Activated CD4-positive, alpha-beta T cell treated with anti-CD3 and anti-CD28 coated beads for 36 hours (primary cell): ENCODE results near the gene TBL2. TPM values are rescaled to one million over a fixed set of nuclear protein-coding genes. Genes with fewer than 3 reads are reported as not detected.
A peak's percentile ranks its signal among the peaks of the same experiment; 100 is the strongest.
"Not testable (repeated sequence)": the region's sequence is repeated elsewhere in the genome, so short reads cannot be mapped to it uniquely, and the experiment has no call there.

Experiments
- ATAC-seq: fragments of 200-7000 bp; cut with Tn5 transposase; one replicate; pipeline ENCODE4 v1.10.0; 2021; ENCODE audit warnings: mild to moderate bottlenecking, moderate library complexity
- CTCF ChIA-PET: fragments of 350-600 bp; sonication (Branson Sonifier 250); formaldehyde crosslinking; loops from one replicate; lab custom pipeline; 2021; ENCODE audit warnings: antibody characterized with exemption; lab: Charles Lee
- POLR2A ChIA-PET: fragments of 350-600 bp; sonication (Branson Sonifier 250); formaldehyde crosslinking; loops from one replicate; lab custom pipeline; 2021; ENCODE audit warnings: antibody characterized with exemption, inconsistent platforms; lab: Charles Lee
- DNase-seq: peaks from one replicate; pipeline ENCODE4 v3.0.0-alpha.2; 2020
- H3K27ac Mint-ChIP-seq: one replicate; pipeline ENCODE4 v1.8.0; 2021; ENCODE audit warnings: mixed read lengths
- H3K27me3 Mint-ChIP-seq: one replicate; pipeline ENCODE4 v1.8.0; 2021; ENCODE audit warnings: mixed read lengths
- H3K36me3 Mint-ChIP-seq: one replicate; pipeline ENCODE4 v1.8.0; 2021; ENCODE audit warnings: low read depth, mixed read lengths
- H3K4me1 Mint-ChIP-seq: one replicate; pipeline ENCODE4 v1.8.0; 2021; ENCODE audit warnings: mixed read lengths
- H3K4me3 Mint-ChIP-seq: one replicate; pipeline ENCODE4 v1.8.0; 2021; ENCODE audit warnings: mild to moderate bottlenecking, moderate library complexity, mixed read lengths
- H3K9me3 Mint-ChIP-seq: one replicate; pipeline ENCODE4 v1.8.0; 2021; ENCODE audit warnings: low read depth, mixed read lengths
- intact Hi-C, 2 experiments: fragments of 100-400 bp; cut with DNase I in 1 of 2; cut with micrococcal nuclease in 1 of 2; formaldehyde crosslinking; loops; one replicate each; pipeline versions ENCODE4 v1.14.2 to v1.15.1; 2022 to 2024; cut with DNase I, micrococcal nuclease
- total RNA-seq, 2 experiments: library from RNA; stranded (reverse); gene quantifications; one replicate each; pipeline ENCODE4 v1.2.3, GENCODE V29; 2021

TBL2 gene
- total RNA-seq, 2 experiments from 2014 or later = 30.6 to 34.7 TPM

GRCh38 chr7:73585196-73585595, 6.8 kb upstream of the TBL2 start:
- Mint-ChIP-seq H3K4me3 (no peak overlapping the region), H3K27me3 (no peaks in the 10 kb centered on the region), H3K36me3 (no peaks in the 10 kb centered on the region), H3K4me1 (peaks cover 11% of the 10 kb centered on the region), H3K27ac (no peak overlapping the region), H3K9me3 (no peaks in the 10 kb centered on the region)
- POLR2A ChIA-PET = interaction anchor here (0.6 kb wide), 2 partner anchors 8 to 9 kb away, joined by 3 to 6 read pairs; no protein-coding TSS in a partner anchor
- no peak for DNase-seq
- CTCF ChIA-PET = interaction anchor here (0.8 to 1.1 kb wide), 2 partner anchors 29 to 140 kb away, joined by 3 to 4 read pairs; no protein-coding TSS in a partner anchor
- ATAC-seq = no peak
- intact Hi-C loops = no loop called here

GRCh38 chr7:73582664-73583202, 4.4 kb upstream of the TBL2 start:
- Mint-ChIP-seq H3K36me3 (peaks cover 2% of the 10 kb centered on the region), H3K27me3 (no peaks in the 10 kb centered on the region), H3K4me3 (no peak overlapping the region), H3K9me3 (no peaks in the 10 kb centered on the region), H3K27ac (no peak overlapping the region), H3K4me1 (peaks cover 15% of the 10 kb centered on the region)
- CTCF ChIA-PET = interaction anchor here (0.7 to 1.5 kb wide), 3 partner anchors 16 to 146 kb away, joined by 3 to 7 read pairs (median 5); no protein-coding TSS in a partner anchor
- no peak for DNase-seq
- POLR2A ChIA-PET = interaction anchor here (0.7 kb wide), 1 partner anchor 151 kb away, joined by 4 read pairs; no protein-coding TSS in a partner anchor
- no peak for ATAC-seq
- intact Hi-C loops = no loop called here

- H3K9me3 Mint-ChIP-seq, DNase-seq, H3K4me3 Mint-ChIP-seq, ATAC-seq, H3K27ac Mint-ChIP-seq, POLR2A ChIA-PET, H3K27me3 Mint-ChIP-seq, intact Hi-C loops: not testable (repeated sequence)
- CTCF ChIA-PET = interaction anchor here (0.6 kb wide), 1 partner anchor 12 kb away, joined by 3 read pairs; no protein-coding TSS in a partner anchor
- Mint-ChIP-seq H3K36me3 (peaks cover 13% of the 10 kb centered on the region), H3K4me1 (peaks cover 26% of the 10 kb centered on the region)
These were observed 2.6 kb upstream of the TBL2 start for GRCh38 chr7:73581006-73581405.

DNA sequence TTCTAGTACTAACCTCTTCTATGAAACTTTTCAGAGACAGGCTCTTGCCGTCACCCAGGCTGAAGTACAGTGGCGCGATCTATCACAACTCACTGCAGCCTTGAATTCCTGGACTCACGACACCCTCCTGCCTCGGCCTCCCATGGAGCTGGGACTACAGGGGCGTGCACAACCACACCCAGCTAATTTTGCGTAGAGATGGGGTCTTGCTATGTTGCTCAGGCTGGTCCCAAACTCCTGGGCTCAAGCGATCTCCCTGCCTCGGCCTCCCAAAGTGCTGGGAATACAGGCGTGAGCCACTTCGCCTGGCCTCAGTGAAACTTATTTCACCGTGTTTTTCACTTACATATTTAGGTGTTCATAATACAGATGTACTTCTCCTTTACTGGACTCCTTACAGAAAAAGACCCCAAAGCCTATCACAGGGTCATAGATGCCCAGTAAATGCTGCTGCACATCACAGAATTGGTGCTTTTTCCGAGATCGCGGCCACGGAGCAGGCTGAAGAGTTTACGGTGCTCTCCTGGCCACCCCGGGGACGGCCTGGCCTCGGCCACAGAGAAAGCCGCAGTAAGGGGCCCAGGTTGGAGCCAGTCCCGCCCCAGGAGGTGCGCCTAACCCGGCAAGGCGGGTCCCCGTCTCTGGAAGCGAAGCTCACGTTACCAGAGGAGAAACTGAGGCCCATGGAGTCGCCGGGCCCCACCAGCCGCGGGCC, 595 bp downstream of the TBL2 start:
- intact Hi-C loops = loop anchor here (1.0 to 5.0 kb wide), 14 partner anchors 20 to 749 kb away; partner anchors contain the start of genes ABHD11 (in 2 of the 2), BAZ1B (in 2 of the 2), BCL7B (in 2 of the 2) and VPS37D (in 2 of the 2)
- peak overlapping the region; percentile 67 for H3K27ac Mint-ChIP-seq
- H3K27me3 Mint-ChIP-seq = no peaks in the 10 kb centered on the region
- peaks cover 26% of the 10 kb centered on the region for H3K36me3 Mint-ChIP-seq
- no peaks in the 10 kb centered on the region for H3K9me3 Mint-ChIP-seq
- POLR2A ChIA-PET = interaction anchor here (1.0 kb wide), 3 partner anchors 18 to 161 kb away, joined by 5 to 6 read pairs (median 6); partner anchors contain the start of genes ABHD11 and BAZ1B
- peak overlapping the region; percentile 98 for H3K4me3 Mint-ChIP-seq
- CTCF ChIA-PET = interaction anchor here (1.0 to 1.2 kb wide), 2 partner anchors 18 to 157 kb away, joined by 3 to 4 read pairs; no protein-coding TSS in a partner anchor
- H3K4me1 Mint-ChIP-seq = peaks cover 26% of the 10 kb centered on the region
- DNase-seq = no peak
- ATAC-seq = peak; percentile 1

- Mint-ChIP-seq H3K4me1 (peaks cover 13% of the 10 kb centered on the region), H3K27ac (no peak overlapping the region), H3K36me3 (peaks cover 58% of the 10 kb centered on the region), H3K9me3 (no peaks in the 10 kb centered on the region), H3K4me3 (no peak overlapping the region), H3K27me3 (no peaks in the 10 kb centered on the region)
- ChIA-PET CTCF (no interaction called here), POLR2A (no interaction called here)
- intact Hi-C loops = no loop called here
- DNase-seq (no peak), ATAC-seq (no peak)
These were observed 4.6 kb downstream of the TBL2 start for GRCh38 chr7:73573791-73574190.

DNA sequence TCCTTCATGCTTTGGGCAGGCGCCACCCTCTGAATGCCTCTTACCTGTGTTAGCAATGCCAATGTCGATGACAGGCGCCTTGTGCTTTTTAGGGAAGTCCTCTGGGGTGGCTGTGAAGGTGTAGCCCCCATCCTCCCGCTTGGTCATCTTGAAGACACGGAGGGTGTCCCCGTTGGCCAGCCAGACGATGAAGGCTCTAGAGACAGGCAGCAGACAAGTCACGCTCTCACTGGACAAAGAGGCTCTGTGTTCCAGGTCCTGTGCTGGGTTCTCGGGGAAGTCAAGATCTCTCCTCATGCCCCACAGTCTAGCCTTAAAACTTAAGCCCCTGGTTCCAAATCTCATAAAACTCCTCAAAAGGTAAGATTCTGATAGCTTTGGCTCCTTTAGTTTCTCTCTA, 5.1 kb downstream of the TBL2 start:
- intact Hi-C loops = no loop called here
- ATAC-seq = no peak
- ChIA-PET CTCF (no interaction called here), POLR2A (no interaction called here)
- DNase-seq = no peak
- Mint-ChIP-seq H3K27me3 (no peaks in the 10 kb centered on the region), H3K36me3 (peaks cover 57% of the 10 kb centered on the region), H3K4me3 (no peak overlapping the region), H3K9me3 (no peaks in the 10 kb centered on the region), H3K27ac (no peak overlapping the region), H3K4me1 (peaks cover 12% of the 10 kb centered on the region)

DNA sequence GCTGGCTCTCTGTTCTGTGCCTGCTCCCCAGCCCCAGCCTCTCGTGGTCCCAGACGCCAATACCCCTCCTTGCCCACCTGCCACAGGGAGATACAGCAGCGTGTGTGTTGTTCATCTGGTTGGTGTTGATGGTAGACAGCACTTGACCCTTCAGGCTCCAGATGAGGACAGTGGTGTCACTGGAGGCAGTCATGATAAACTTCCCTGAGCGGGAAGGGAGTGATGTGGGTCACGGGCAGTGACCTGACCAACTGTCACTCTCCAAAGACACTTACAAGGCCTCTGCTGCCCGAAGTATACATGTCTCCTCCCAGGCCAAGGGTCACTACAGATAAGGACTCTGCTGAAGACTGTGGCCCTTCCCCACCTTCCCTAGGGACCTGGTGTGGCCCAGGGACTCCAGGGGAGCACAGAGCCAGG, 5.6 kb downstream of the TBL2 start:
- H3K4me1 Mint-ChIP-seq = peaks cover 17% of the 10 kb centered on the region
- no peaks in the 10 kb centered on the region for H3K27me3 Mint-ChIP-seq
- no peak overlapping the region for H3K4me3 Mint-ChIP-seq
- H3K27ac Mint-ChIP-seq = no peak overlapping the region
- ChIA-PET POLR2A (no interaction called here), CTCF (interaction anchor here (0.6 kb wide), 1 partner anchor 249 kb away, joined by 3 read pairs; no protein-coding TSS in a partner anchor)
- H3K9me3 Mint-ChIP-seq = no peaks in the 10 kb centered on the region
- H3K36me3 Mint-ChIP-seq = peaks cover 56% of the 10 kb centered on the region
- intact Hi-C loops = no loop called here
- ATAC-seq (no peak), DNase-seq (no peak)

DNA sequence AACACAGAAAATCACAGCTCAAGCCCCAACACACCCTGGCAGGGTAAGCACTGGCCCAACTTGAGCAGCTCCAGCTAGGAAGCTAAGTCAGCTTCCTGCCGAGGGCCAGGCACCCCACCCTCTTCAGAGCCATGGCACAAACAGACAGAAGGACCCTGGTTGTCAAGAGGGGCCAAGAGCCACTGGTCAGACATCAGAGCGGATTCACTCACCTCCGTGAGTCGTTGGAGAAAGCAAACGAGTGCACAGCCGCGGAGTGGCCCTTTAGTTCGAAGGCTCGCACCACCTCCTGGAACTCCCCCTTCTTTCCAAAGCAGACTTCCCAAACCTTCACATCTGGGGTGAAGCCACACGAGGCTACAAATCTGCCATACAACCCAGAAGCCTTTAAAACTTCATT, 7.4 kb downstream of the TBL2 start:
- H3K9me3 Mint-ChIP-seq = no peaks in the 10 kb centered on the region
- H3K27ac Mint-ChIP-seq = no peak overlapping the region
- peaks cover 45% of the 10 kb centered on the region for H3K36me3 Mint-ChIP-seq
- ATAC-seq = no peak
- POLR2A ChIA-PET = no interaction called here
- peaks cover 18% of the 10 kb centered on the region for H3K4me1 Mint-ChIP-seq
- CTCF ChIA-PET = no interaction called here
- no peaks in the 10 kb centered on the region for H3K27me3 Mint-ChIP-seq
- DNase-seq = no peak
- no peak overlapping the region for H3K4me3 Mint-ChIP-seq
- intact Hi-C loops = no loop called here

- ChIA-PET POLR2A (no interaction called here), CTCF (no interaction called here)
- Mint-ChIP-seq H3K36me3 (peaks cover 45% of the 10 kb centered on the region), H3K4me3 (no peak overlapping the region), H3K4me1 (peaks cover 22% of the 10 kb centered on the region), H3K27ac (no peak overlapping the region), H3K9me3 (no peaks in the 10 kb centered on the region), H3K27me3 (no peaks in the 10 kb centered on the region)
- ATAC-seq (no peak), DNase-seq (no peak)
- intact Hi-C loops = no loop called here
These were observed 7.9 kb downstream of the TBL2 start for GRCh38 chr7:73570521-73570920.

DNA sequence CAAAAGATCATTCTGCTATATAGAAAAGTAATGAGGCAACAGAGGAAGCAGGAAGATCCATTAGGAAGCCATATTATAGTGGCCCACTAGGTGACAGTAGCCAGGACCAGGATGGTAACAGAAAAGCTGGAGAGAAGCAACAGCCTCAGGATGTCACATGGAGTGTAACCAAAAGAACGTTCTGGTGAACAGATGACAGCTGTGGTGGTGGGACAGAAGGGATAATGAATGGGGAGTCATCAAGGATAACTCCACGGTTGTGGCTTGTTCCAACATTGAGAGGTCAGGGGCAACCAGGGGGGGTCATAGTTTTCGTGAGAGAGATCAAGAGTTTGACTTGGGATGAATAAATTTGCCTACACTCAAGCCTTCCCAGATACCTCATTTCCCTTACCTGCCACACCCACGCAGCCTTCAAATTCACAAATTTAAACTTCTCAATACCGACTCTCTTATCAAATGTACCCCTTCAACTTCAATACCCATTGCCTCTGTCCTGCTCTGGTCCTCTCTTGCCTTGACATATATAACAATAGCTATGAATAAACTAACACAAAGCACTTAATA, 9.3 kb downstream of the TBL2 start:
- no peaks in the 10 kb centered on the region for H3K27me3 Mint-ChIP-seq
- intact Hi-C loops = no loop called here
- ChIA-PET CTCF (no interaction called here), POLR2A (no interaction called here)
- ATAC-seq (no peak), DNase-seq (no peak)
- no peak overlapping the region for H3K27ac Mint-ChIP-seq
- no peaks in the 10 kb centered on the region for H3K9me3 Mint-ChIP-seq
- H3K4me3 Mint-ChIP-seq = no peak overlapping the region
- H3K4me1 Mint-ChIP-seq = peaks cover 24% of the 10 kb centered on the region
- H3K36me3 Mint-ChIP-seq = peaks cover 45% of the 10 kb centered on the region

GRCh38 chr7:73567846-73568685, 10.3 kb downstream of the TBL2 start:
- Mint-ChIP-seq H3K36me3 (peaks cover 35% of the 10 kb centered on the region), H3K27me3 (no peaks in the 10 kb centered on the region), H3K4me1 (peaks cover 24% of the 10 kb centered on the region), H3K9me3 (no peaks in the 10 kb centered on the region), H3K4me3 (no peak overlapping the region), H3K27ac (no peak overlapping the region)
- ATAC-seq (peak; percentile 22), DNase-seq (no peak)
- ChIA-PET POLR2A (interaction anchor here (0.7 kb wide), 1 partner anchor 8 kb away, joined by 3 read pairs; no protein-coding TSS in a partner anchor), CTCF (interaction anchor here (0.6 to 0.7 kb wide), 2 partner anchors 11 to 13 kb away, joined by 3 read pairs; no protein-coding TSS in a partner anchor)
- intact Hi-C loops = no loop called here
